Adrenal gland (tissue), 12 donors: Measurements from ENCODE around the gene APMAP. TPM values are rescaled to one million over a fixed set of nuclear protein-coding genes. Genes with fewer than 3 reads are reported as not detected.

Experiments used
- DNase-seq, 7 donors: peaks; one replicate each; pipeline ENCODE4 v3.0.0-alpha.2; 2019 to 2020
- H3K27ac ChIP-seq, 5 donors: fragments of 200-600 bp; sonication (generic) in 4 of 5; 1 replicate in 3 of 5; 2 replicates in 2 of 5; pipeline versions ENCODE4 v1.5.1 to v1.8.0; 2016 to 2020; ENCODE audit warnings: mild to moderate bottlenecking in 1 of 5
- H3K27me3 ChIP-seq: fragments of 200-600 bp; 2 replicates; pipeline ENCODE4 v1.8.0; 2021
- H3K36me3 ChIP-seq, 2 donors: fragments of 200-600 bp; replicated peaks in 1 of 2; 1 replicate in 1 of 2; 2 replicates in 1 of 2; pipeline versions ENCODE4 v1.5.1 to v1.8.0; 2018 to 2022
- H3K4me1 ChIP-seq, 2 donors: fragments of 200-600 bp; replicated peaks in 1 of 2; 1 replicate in 1 of 2; 2 replicates in 1 of 2; pipeline versions ENCODE4 v1.5.1 to v1.8.0; 2018 to 2021
- H3K4me3 ChIP-seq, 4 donors: fragments of 200-600 bp; sonication (generic) in 3 of 4; one replicate each; pipeline ENCODE4 v1.5.1; 2016 to 2018
- H3K9me3 ChIP-seq, 3 donors: fragments of 200-600 bp; sonication (generic) in 1 of 3; replicated peaks in 1 of 3; 1 replicate in 2 of 3; 2 replicates in 1 of 3; pipeline versions ENCODE4 v1.5.1 to v1.8.0; 2016 to 2021
- POLR2A ChIP-seq, 2 donors: fragments of 450-650 bp; IDR thresholded peaks; one replicate each; pipeline ENCODE4 v1.6.1; 2017; ENCODE audit warnings: antibody characterized with exemption in 2 of 2, mild to moderate bottlenecking in 2 of 2, moderate library complexity in 1 of 2
- WGBS, 4 donors: extraction: QIAGEN DNeasy Blood & Tissue Kit in 2 of 4; methylation state at CpG; one replicate each; pipeline versions ENCODE4 v1.1.5 to v1.1.7; 2013 to 2017; 5-methylcytosine and 5-hydroxymethylcytosine counted together
- intact Hi-C, 2 donors: fragments of 100-400 bp; cut with DNase I; formaldehyde crosslinking; loops; one replicate each; pipeline versions ENCODE4 v1.14.1 to v1.15.0; 2022 to 2023
- polyA plus RNA-seq, 3 donors: library from polyadenylated mRNA; stranded (reverse); fragments of 200-250 nt in 2 of 3; fragments of 350-450 nt in 1 of 3; fragmentation: Illumina TruSeq in 1 of 3; extraction: RNeasy Lipid Tissue Mini Kit (QIAGEN cat#74804) in 1 of 3; gene quantifications; one replicate each; pipeline ENCODE4 v1.2.3, GENCODE V29; 2013 to 2014
- total RNA-seq, 9 donors: library from RNA; depleted of rRNA in 4 of 9; stranded (reverse); fragments of >200 nt in 4 of 9; fragments of 120-200 nt in 1 of 9; fragmentation: NEBNext Ultra II Directional in 1 of 9; extraction: Animal tissue kit (Norgen Biotek cat#: 25700) in 1 of 9; gene quantifications; one replicate each; pipeline versions ENCODE4 v1.1.0 to v1.2.4, GENCODE V29; 2013 to 2023
- TF ChIP-seq, protein P1 (sequence below), 6 experiments: fragments of 450-650 bp in 4 of 6; fragments of 200-600 bp in 2 of 6; sonication (generic) in 1 of 6; IDR thresholded peaks; 1 replicate in 5 of 6; 2 replicates in 1 of 6; pipeline versions ENCODE4 v1.5.1 to v1.8.0; 2016 to 2021; ENCODE audit warnings: antibody characterized with exemption in 6 of 6, mild to moderate bottlenecking in 2 of 6, moderate library complexity in 1 of 6
- donor health status: healthy with polysubstance abuse.
- donor health status: Bipolar disorder and iron deficiency.
- donor health status: DM: yes; HTN: yes; CAD: no.
- donor health status: DM: no; HTN: no; CAD: no.
- donor health status: DM: no; HTN: no; CAD: no.
- donor health status: DM: yes; HTN: yes; CAD: no.

Gene APMAP
- total and polyA plus RNA-seq, 12 donors = 30.3 to 110 (median 69.7) TPM

DNA sequence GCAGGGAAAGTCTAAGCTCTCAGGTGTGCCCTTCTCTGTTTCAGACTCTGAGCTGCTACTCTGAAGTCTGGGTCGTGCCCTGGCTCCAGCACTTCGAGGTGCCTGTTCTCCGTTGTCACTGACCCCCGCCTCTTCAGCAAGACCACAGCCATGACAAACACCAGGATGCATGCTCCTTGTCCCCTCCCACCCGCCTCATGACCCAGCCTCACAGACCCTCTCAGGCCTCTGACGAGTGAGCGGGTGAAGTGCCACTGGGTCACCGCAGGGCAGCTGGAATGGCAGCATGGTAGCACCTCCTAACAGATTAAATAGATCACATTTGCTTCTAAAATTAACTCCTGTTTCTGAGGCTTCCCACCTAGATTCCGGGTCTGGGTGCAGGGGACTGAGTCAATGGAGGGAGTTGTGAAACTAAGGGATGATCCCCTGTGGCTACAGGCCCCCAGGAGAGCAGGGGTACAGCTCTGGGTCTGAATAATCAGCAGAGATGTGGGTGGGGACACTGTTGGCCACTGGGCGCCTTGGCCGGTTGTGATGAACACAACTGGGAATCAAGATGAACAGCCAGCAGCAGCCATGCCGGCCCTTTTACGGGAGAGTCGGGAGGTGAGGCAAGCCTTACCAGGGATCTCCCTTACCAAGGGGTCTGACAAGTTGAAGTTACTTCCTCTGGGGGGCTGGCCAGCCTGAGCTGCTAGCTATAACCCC, 32.8 kb downstream of the APMAP start:
- peak in 2 of 7 donors; percentile 20 to 21 for DNase-seq
- H3K27me3 ChIP-seq = no peaks in the 10 kb centered on the region
- peaks cover 0 to 54% of the 10 kb centered on the region in 2 donors for H3K36me3 ChIP-seq
- intact Hi-C loops = no loop called here
- no peak overlapping the region for H3K27ac ChIP-seq
- no peaks in the 10 kb centered on the region for H3K4me1 ChIP-seq
- TF ChIP-seq, protein P1, sequence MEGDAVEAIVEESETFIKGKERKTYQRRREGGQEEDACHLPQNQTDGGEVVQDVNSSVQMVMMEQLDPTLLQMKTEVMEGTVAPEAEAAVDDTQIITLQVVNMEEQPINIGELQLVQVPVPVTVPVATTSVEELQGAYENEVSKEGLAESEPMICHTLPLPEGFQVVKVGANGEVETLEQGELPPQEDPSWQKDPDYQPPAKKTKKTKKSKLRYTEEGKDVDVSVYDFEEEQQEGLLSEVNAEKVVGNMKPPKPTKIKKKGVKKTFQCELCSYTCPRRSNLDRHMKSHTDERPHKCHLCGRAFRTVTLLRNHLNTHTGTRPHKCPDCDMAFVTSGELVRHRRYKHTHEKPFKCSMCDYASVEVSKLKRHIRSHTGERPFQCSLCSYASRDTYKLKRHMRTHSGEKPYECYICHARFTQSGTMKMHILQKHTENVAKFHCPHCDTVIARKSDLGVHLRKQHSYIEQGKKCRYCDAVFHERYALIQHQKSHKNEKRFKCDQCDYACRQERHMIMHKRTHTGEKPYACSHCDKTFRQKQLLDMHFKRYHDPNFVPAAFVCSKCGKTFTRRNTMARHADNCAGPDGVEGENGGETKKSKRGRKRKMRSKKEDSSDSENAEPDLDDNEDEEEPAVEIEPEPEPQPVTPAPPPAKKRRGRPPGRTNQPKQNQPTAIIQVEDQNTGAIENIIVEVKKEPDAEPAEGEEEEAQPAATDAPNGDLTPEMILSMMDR (IDR thresholded peaks at IDR 0.05) = no peak
- TF ChIP-seq POLR2A (IDR thresholded peaks at IDR 0.05) = no peak
- H3K9me3 ChIP-seq = no peaks in the 10 kb centered on the region
- H3K4me3 ChIP-seq = no peak overlapping the region
- 82 to 93% (median 90%) methylated on average over 11 to 14 of the region's 14 CpGs for WGBS, 4 donors

DNA sequence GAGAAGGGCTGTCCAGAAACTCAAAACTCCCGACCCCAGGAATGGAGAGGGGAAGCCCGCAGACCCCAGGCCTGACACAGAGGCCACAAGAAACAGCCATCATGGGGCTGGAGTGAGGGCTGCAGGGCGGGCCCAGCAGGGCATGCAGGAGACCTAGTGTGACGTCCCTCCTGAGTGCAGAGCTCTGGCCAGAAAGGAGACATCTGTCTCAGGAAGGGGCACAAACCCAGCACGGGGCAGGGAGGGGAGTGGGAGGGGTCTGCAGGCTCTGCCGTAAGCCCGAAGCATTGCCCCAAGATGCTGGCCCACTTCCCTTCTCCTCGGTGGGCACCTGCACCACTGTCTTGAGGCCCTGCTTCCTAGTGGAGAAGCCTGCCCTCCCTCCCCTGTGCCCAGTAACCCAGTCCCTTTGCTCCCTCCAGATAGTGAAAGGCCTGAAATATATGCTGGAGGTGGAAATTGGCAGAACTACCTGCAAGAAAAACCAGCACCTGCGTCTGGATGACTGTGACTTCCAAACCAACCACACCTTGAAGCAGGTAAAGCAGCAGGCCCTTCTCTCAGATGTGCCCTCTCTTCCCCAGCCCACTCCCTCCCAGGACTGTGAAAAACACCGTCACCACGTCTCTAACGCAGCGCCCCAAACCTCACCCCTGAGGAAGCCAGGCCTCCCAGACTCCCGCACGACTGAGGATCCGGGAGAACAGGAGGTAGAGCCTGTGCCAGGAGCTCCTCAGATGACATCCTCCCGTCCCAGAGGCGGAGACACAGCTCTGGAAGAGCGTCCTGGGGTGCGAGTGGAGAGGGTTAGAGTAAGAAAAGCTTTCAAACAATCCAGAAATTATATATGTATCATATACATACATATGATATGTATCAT, 33.8 kb downstream of the APMAP start:
- Histone ChIP-seq H3K4me1 (no peaks in the 10 kb centered on the region), H3K27me3 (no peaks in the 10 kb centered on the region), H3K9me3 (no peaks in the 10 kb centered on the region), H3K27ac (no peak overlapping the region), H3K36me3 (peaks cover 0 to 44% of the 10 kb centered on the region in 2 donors), H3K4me3 (no peak overlapping the region)
- WGBS, 4 donors = 82 to 90% (median 89%) methylated on average over 20 of the region's 20 CpGs
- TF ChIP-seq POLR2A (IDR thresholded peaks at IDR 0.05) = no peak
- TF ChIP-seq, protein P1 (IDR thresholded peaks at IDR 0.05) = no peak
- intact Hi-C loops = no loop called here
- peak in 2 of 7 donors; percentile 15 to 35 for DNase-seq

DNA sequence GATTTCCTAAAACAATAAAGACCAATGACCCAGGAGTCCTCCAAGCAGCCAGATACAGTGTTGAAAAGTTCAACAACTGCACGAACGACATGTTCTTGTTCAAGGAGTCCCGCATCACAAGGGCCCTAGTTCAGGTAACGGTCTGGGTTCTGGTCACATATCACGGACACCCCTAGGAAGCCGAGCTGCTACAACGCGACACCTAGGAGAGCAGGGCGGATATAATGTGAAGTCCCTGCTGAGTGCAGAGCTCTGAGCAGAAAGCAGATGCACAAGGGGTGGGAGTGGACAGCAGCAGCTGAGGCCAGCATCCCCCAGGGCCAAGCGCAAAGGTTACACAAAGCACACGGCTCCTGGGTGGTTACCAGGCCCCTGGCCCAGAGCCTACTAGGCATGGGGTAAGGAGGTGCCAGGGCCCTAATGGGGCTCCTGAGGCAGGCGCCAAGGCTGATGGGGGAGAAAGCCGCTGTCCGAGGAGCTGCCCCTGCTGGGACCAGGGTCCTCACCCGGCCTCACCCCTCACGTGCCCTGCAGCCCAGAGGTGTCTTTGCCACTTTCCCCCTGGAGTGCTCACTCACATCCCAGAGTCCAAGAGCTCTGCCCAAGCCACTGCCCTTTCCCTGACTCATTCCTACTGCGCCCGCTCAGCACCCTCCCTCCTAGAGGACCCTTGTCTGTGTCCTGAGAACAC, 35.1 kb downstream of the APMAP start:
- intact Hi-C loops = no loop called here
- DNase-seq = peak in 2 of 7 donors; percentile 15 to 30
- H3K36me3 ChIP-seq = peaks cover 0 to 33% of the 10 kb centered on the region in 2 donors

More for the DNA sequence above, 35.1 kb downstream of the APMAP start:
- WGBS, 4 donors = 93 to 96% (median 95%) methylated on average over 7 to 18 of the region's 18 CpGs
- H3K27ac ChIP-seq = no peak overlapping the region
- H3K4me1 ChIP-seq = no peaks in the 10 kb centered on the region
- H3K27me3 ChIP-seq = no peaks in the 10 kb centered on the region
- H3K4me3 ChIP-seq = no peak overlapping the region
- H3K9me3 ChIP-seq = no peaks in the 10 kb centered on the region
- no peak for TF ChIP-seq POLR2A (IDR thresholded peaks at IDR 0.05)
- TF ChIP-seq, protein P1 (IDR thresholded peaks at IDR 0.05) = no peak
